HG03280 (cell line): ENCODE results near the gene WHRN.

Source experiments
- ATAC-seq: cut with Tn5 transposase; IDR thresholded peaks from one replicate; pipeline ENCODE4 v1.9.1; 2021; ENCODE audit warnings: mild to moderate bottlenecking, moderate library complexity; ENCODE audit not compliant: unreplicated experiment

The WHRN gene

DNA sequence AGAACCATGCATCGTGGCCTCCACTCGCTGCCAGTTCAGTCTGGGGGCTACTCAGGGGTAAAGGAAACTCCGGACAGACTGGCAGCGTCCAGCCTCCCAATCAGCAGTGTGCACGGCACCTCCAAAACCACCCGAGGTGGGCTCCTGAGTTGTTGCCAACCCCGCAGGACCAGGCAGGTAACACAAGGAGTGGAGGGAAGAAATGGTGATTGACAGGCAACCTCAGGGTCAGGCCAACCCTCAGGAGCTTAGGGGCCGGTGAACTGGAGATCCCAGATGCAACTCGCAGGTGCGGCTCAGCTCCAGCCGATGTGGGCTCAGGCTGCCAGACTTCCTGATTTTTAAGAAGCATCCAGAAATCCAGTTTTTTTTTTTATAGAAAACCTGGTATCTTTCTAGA, 80.1 kb downstream of the WHRN start:
- ATAC-seq, result no peak

DNA sequence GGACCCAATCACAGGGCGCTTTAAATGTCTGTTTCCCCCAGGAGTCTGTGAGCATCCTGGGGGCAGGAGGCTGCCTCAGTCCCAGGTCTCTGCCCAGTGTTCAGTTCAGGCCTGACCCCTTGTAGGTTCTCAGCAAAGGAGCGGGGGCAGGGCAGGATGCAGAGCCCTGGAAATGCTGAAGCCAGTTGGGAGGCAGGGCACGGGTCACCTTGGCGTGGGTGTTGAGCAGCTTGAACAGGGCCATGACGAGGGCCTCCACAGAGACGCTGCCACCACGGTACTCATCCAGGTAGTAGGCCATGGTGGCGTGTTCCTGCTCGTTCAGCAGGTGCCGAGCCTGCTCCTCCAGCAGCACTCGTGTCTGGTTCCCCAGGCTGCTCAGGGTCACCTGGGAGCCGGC, 81.1 kb downstream of the WHRN start:
- no peak for ATAC-seq

- no peak for ATAC-seq
These were observed 82.1 kb downstream of the WHRN start for GRCh38 chr9:114423181-114423580.

DNA sequence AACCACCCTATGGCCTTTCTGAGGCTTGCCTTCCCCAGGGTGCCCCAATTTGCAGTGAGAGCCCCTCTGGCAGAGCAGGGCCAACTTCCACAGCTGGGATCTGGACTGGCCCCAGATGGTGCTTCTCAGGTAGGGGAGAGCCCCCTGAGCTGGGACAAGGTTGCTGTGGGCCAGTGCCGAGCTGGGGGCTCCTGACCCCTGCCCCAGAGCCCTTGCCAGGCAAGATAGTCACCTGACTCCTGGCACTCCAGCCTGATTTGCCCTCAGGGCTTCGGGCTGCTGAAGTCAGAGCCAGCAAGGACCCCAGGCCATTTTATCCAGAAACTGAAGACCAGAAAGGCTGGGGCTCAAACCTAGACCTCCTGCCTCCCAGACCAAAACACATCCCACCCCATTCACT, 84.1 kb downstream of the WHRN start:
- no peak for ATAC-seq

DNA sequence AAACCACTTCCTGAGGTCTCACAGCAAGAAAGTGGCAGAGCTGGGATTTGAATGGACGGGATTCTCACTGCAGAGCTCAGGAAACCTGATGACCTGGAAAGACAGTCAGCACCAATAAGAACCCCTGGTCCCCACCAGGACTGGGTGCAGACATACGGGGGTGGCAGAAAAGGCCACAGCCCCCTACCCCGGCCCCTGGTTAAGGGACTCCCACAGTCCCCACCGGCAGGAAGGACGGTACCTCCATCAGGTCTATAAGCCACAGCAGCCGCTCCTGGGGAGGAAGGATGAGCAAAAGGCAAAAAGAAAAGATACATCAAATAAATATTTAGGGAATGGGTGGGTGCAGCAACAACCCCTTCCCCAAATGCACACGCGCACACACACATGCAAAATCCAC, 85.5 kb downstream of the WHRN start:
- ATAC-seq, result no peak

GRCh38 chr9:114418053-114418452, 87.2 kb downstream of the WHRN start:
- ATAC-seq, result no peak

- no peak for ATAC-seq
These were observed 87.8 kb downstream of the WHRN start for GRCh38 chr9:114417511-114417910.

DNA sequence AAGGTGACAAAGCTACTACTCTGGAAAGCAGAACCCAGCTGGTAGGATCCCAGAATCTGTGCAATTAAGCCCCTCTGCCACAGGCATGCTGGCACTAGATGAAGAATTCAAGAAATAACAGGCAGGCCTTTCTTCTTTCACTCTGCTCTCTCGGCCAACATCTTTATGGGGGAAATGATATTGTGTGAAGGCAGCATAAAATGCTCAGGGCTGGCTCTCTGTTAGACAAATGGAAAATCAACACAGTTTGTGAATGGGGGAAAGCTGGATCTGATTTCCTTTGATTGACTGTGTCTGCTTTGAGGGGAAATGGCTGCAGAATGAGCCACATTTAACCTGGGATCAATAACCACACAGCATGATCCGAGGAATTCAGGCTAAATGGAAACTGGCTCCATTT, 88.4 kb downstream of the WHRN start:
- no peak for ATAC-seq

DNA sequence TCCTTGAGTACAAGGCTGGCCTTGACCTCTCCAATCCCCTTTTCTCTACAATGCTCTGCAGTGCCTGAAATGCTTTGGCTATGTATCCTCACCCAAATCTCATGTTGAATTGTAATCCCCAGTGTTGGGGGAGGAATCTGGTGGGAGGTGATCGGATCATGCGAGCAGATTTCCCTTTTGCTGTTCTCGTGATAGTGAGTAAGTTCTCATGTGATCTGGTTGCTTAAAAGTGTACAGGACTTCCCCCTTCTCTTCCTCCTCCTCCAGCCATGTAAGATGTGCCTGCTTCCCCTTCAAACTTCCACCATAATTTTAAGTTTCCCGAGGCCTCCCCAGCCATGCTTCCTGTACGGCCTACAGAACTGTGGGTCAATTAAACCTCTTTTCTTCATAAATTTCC, 89.0 kb downstream of the WHRN start:
- no peak for ATAC-seq

- ATAC-seq, result no peak
These were observed 90.9 kb downstream of the WHRN start for GRCh38 chr9:114414346-114414745.

GRCh38 chr9:114413861-114414301, 91.4 kb downstream of the WHRN start:
- ATAC-seq, result no peak

DNA sequence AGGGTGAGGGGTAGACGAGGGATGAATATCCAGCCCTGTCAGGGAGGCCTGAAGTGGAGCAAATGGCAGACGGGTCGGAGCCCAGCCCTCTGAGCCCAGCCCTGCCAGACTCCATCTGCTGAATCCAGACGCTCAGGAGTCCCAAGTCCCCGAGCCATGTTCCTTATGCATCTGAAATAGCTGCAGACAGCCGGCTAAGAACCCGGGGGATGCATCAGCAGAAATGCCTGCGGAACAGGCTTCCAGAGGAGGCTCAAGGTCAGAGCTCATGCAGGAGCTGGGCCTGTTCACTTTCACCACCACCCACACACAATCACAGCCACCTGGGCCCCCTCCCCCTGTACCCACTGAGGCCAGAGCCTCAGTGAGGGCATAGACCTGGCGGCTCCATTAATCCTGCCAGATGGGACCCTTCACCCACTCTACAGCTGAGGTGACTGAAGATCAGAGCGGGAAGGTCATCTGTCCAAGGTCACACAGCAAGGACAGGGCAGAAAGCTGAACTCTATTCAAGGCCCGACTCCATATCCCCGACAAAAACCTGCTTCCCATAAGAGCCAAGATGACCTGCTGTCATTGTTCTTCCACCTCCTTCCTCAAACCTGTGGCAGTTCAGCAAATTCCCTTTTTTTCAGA, 93.1 kb downstream of the WHRN start:
- no peak for ATAC-seq

- no peak for ATAC-seq
These were observed 93.8 kb downstream of the WHRN start for GRCh38 chr9:114411452-114411851.

DNA sequence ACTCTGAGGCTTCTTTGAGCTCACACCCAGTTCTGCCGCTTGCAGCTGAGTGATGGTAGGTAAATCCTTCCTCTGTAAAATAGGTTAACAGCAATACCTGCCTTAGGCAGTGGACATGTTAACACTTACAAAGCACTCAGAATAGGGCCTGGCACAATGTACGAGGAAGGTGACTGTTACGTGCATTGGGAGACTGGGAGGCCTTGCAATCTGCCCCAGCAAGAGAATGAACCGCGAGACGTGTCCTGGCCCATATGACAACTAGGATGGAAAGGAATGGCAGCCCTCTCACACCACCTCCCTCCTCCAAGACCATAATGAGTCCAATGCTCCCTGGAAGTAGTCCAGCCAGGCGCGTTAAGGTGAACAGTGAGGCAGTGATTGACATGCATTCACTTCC, 94.4 kb downstream of the WHRN start:
- ATAC-seq, result no peak

- no peak for ATAC-seq
These were observed 95.4 kb downstream of the WHRN start for GRCh38 chr9:114409842-114410241.

- no peak for ATAC-seq
These were observed 96.0 kb downstream of the WHRN start for GRCh38 chr9:114409103-114409780.

- ATAC-seq, result no peak
These were observed 96.6 kb downstream of the WHRN start for GRCh38 chr9:114408645-114409044.

- ATAC-seq, result no peak
These were observed 97.4 kb downstream of the WHRN start for GRCh38 chr9:114407889-114408288.

GRCh38 chr9:114406441-114406840, 98.8 kb downstream of the WHRN start:
- ATAC-seq, result no peak

- peak; percentile 88 for ATAC-seq
These were observed 99.8 kb downstream of the WHRN start for GRCh38 chr9:114405294-114406034.

- no peak for ATAC-seq
These were observed 100.7 kb downstream of the WHRN start for GRCh38 chr9:114404531-114404930.

DNA sequence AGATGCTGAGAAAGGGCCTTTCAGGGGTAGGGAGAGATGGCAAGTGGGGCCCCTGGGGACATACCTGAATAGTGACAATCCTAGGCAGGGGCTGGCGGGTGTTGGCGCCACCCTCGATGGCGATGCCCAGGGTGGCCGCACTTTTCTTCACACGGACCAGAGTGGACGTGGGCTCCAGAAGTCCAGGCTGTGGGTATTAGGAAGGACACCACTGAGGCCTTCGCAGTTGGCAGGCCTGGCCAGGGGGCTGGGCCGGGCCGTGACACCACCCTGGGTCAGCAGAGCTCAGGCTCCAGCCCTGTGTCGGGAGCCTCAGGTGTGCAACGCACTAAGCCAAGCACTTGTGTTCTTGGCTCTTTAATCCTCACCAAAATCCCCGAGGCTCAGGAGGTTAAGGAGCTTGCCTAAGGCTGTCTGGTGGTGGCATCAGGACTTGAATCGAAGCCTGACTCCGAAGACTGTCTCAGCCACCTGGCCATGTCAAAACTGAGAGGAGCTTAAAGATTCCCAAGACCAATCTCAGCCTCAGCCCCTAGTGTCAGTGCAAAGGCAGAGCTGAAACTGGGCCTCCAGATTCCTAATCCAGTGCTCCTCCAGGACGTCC, 102.0 kb downstream of the WHRN start:
- ATAC-seq, result no peak
